ENCODE measurements around the gene DYSF.

The DYSF gene

GRCh38 chr2:71455011-71455740 lies 1.8 kb downstream of the DYSF start:
- Histone ChIP-seq H3K4me2 (ENCODE audit: low read length) (no peak overlapping the region), H3K79me2 (ENCODE audit: control insufficient read depth, low read length) (no peaks in the 10 kb centered on the region), H4K20me1 (ENCODE audit: control insufficient read depth, insufficient read depth, low read depth, low read length) (no peaks in the 10 kb centered on the region), H3K9me2 (replicated peaks; ENCODE audit: control insufficient read depth, low read length) (no peaks in the 10 kb centered on the region), H3K36me3 (ENCODE audit: control insufficient read depth, low read length) (no peaks in the 10 kb centered on the region), H3K4me3 (ENCODE audit: low read length) (no peak overlapping the region), H3F3A (ENCODE audit: control insufficient read depth, insufficient read depth) (no peaks in the 10 kb centered on the region), H3K9me3 (ENCODE audit: control insufficient read depth, insufficient read depth, low read length) (no peaks in the 10 kb centered on the region), H3K4me1 (ENCODE audit: control insufficient read depth, low read length) (peaks cover 5% of the 10 kb centered on the region; the same call in 1 of the 2 replicates), H3K27me3 (ENCODE audit: control insufficient read depth, low read length) (peaks cover 10% of the 10 kb centered on the region; the same call in 1 of the 2 replicates), H3K27ac (ENCODE audit: low read depth, low read length) (no peak overlapping the region)
- TF ChIP-seq EZH2phosphoT487 (IDR thresholded peaks at IDR 0.05; ENCODE audit: borderline replicate concordance, low read length) (no peak), CTCF (IDR thresholded peaks at IDR 0.05; ENCODE audit: low read depth, low read length, poor library complexity, severe bottlenecking) (no peak)

DNA sequence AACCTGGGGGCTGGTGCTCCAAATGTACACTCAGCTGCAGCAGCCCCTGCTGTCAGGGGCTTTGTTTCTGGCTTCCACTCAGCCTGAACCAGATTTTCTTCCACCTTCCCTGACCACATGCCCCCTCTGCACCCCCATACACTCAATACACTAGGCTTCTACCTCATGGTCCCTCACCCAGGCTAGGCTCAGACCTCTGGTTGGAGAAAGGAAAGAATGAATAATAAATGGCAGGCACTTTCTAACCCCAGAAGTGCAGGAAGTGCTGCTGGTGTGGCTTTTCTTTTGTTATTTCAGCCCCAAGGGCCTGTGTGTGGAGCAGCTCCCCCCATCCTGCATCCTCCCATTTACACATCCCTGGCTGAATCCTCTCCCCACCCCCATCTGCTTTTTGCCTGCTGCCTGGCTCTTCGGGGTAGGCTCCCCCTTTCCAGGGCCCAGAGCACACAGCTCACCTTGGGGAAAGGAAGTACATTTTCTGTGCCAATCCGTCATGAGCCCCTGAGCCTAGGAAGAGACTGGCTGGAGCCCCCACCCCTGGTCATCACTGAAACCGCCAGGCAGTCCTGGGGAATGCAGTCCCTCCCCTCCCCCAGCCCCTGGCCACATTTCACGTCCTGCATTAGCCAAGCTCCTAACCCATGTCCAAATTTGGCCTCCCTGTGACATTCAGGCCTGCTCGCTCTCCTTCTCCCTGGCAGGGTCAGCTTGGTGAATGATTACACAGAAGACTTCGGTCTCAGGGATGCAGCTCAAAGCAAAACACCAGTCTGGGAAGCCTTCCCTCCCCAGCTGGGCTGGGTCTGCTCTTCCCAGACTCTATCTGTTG lies 2.6 kb downstream of the DYSF start:
- H3K36me3 ChIP-seq (ENCODE audit: control insufficient read depth, low read length): no peaks in the 10 kb centered on the region
- H3K27ac ChIP-seq (ENCODE audit: low read depth, low read length): no peak overlapping the region
- H3K4me2 ChIP-seq (ENCODE audit: low read length): no peak overlapping the region
- H3K4me1 ChIP-seq (ENCODE audit: control insufficient read depth, low read length): peaks cover 5% of the 10 kb centered on the region; the same call in 1 of the 2 replicates
- TF ChIP-seq CTCF (IDR thresholded peaks at IDR 0.05; ENCODE audit: low read depth, low read length, poor library complexity, severe bottlenecking) (no peak), EZH2phosphoT487 (IDR thresholded peaks at IDR 0.05; ENCODE audit: borderline replicate concordance, low read length) (no peak)
- H3K79me2 ChIP-seq (ENCODE audit: control insufficient read depth, low read length): no peaks in the 10 kb centered on the region
- no peaks in the 10 kb centered on the region for H4K20me1 ChIP-seq (ENCODE audit: control insufficient read depth, insufficient read depth, low read depth, low read length)
- H3K9me3 ChIP-seq (ENCODE audit: control insufficient read depth, insufficient read depth, low read length): no peaks in the 10 kb centered on the region
- H3K27me3 ChIP-seq (ENCODE audit: control insufficient read depth, low read length): peaks cover 10% of the 10 kb centered on the region; the same call in 1 of the 2 replicates
- H3K4me3 ChIP-seq (ENCODE audit: low read length): no peak overlapping the region
- H3K9me2 ChIP-seq (replicated peaks; ENCODE audit: control insufficient read depth, low read length): no peaks in the 10 kb centered on the region
- no peaks in the 10 kb centered on the region for H3F3A ChIP-seq (ENCODE audit: control insufficient read depth, insufficient read depth)

DNA sequence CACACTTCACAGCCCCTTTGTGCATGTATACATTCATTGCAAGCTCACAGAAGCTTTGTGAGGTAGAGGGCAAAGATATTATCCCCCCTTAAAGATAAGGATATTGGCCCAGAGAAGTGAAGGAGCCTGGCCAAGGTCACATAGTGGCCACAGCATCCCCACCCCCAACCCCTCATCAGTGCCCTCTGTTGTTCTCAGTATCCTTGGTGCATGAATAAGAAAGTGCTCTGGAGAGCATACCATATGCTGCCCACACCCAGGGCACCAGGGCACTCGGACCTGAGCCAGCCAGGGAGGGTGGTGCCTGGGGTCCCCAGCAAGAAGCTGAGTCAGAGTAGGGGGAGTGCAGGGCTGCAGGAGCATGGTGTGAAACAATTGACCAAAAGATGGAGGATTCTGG lies 3.3 kb downstream of the DYSF start:
- TF ChIP-seq EZH2phosphoT487 (IDR thresholded peaks at IDR 0.05; ENCODE audit: borderline replicate concordance, low read length): no peak
- TF ChIP-seq CTCF (IDR thresholded peaks at IDR 0.05; ENCODE audit: low read depth, low read length, poor library complexity, severe bottlenecking): no peak
- Histone ChIP-seq H3F3A (ENCODE audit: control insufficient read depth, insufficient read depth) (no peaks in the 10 kb centered on the region), H3K4me2 (ENCODE audit: low read length) (no peak overlapping the region), H3K9me2 (replicated peaks; ENCODE audit: control insufficient read depth, low read length) (no peaks in the 10 kb centered on the region), H3K79me2 (ENCODE audit: control insufficient read depth, low read length) (no peaks in the 10 kb centered on the region), H3K4me1 (ENCODE audit: control insufficient read depth, low read length) (peaks cover 5% of the 10 kb centered on the region; the same call in 1 of the 2 replicates), H4K20me1 (ENCODE audit: control insufficient read depth, insufficient read depth, low read depth, low read length) (no peaks in the 10 kb centered on the region), H3K27me3 (ENCODE audit: control insufficient read depth, low read length) (peaks cover 8% of the 10 kb centered on the region; the same call in 1 of the 2 replicates), H3K27ac (ENCODE audit: low read depth, low read length) (no peak overlapping the region), H3K9me3 (ENCODE audit: control insufficient read depth, insufficient read depth, low read length) (no peaks in the 10 kb centered on the region), H3K36me3 (ENCODE audit: control insufficient read depth, low read length) (no peaks in the 10 kb centered on the region), H3K4me3 (ENCODE audit: low read length) (no peak overlapping the region)
